PC-3 (cell line): ENCODE data around the gene PPP2R3B. TPM values are rescaled to one million over a fixed set of nuclear protein-coding genes. Genes with fewer than 3 reads are reported as not detected.

ENCODE experiments used
- ATAC-seq: fragments of 200-7000 bp; cut with Tn5 transposase; 2 replicates; pipeline ENCODE4 v1.9.1; 2020; ENCODE audit warnings: mild to moderate bottlenecking, moderate library complexity
- BruUV-seq: library from RNA; stranded (reverse); fragments of 400-500 nt; replicated peaks from 2 replicates; lab custom pipeline; 2021; lab: Mats Ljungman, UMichigan
- CTCF ChIA-PET: fragments of 300-600 bp; sonication (Branson Sonifier 250); formaldehyde crosslinking; loops from one replicate; lab custom pipeline; 2022; ENCODE audit warnings: antibody characterized with exemption; lab: Charles Lee
- POLR2A ChIA-PET: fragments of 300-600 bp; sonication (Branson Sonifier 250); formaldehyde crosslinking; loops from one replicate; lab custom pipeline; 2022; ENCODE audit warnings: antibody characterized with exemption; ENCODE audit not compliant: unreplicated experiment; lab: Charles Lee
- DNase-seq: peaks from one replicate; pipeline ENCODE4 v3.0.0-alpha.2; 2015
- H2AFZ ChIP-seq: fragments of 300-600 bp; sonication (generic); 2 replicates; pipeline ENCODE4 v1.6.0; 2016; ENCODE audit warnings: antibody characterized with exemption, low read length
- H3F3A ChIP-seq: fragments of 300-600 bp; sonication (generic); one replicate; pipeline ENCODE4 v1.6.0; 2017; ENCODE audit warnings: antibody characterized with exemption, low read length, control low read depth, mild to moderate bottlenecking; ENCODE audit not compliant: unreplicated experiment
- H3K27ac ChIP-seq: fragments of 300-600 bp; sonication (generic); 2 replicates; pipeline ENCODE4 v1.5.1; 2016; ENCODE audit warnings: mild to moderate bottlenecking, low read length
- H3K27me3 ChIP-seq: fragments of 300-600 bp; sonication (generic); 2 replicates; pipeline ENCODE4 v1.6.1; 2016; ENCODE audit warnings: low read length, mixed read lengths
- H3K36me3 ChIP-seq: fragments of 300-600 bp; sonication (generic); 2 replicates; pipeline ENCODE4 v1.6.1; 2016; ENCODE audit warnings: low read depth, mixed run types, low read length, mixed read lengths
- H3K4me1 ChIP-seq: fragments of 300-600 bp; sonication (generic); 2 replicates; pipeline ENCODE4 v1.5.1; 2016; ENCODE audit warnings: low read length; ENCODE audit not compliant: insufficient read depth
- H3K4me2 ChIP-seq: fragments of 300-600 bp; sonication (generic); 2 replicates; pipeline ENCODE4 v1.6.0; 2016; ENCODE audit warnings: low read length
- H3K4me3 ChIP-seq: fragments of 300-600 bp; sonication (generic); 2 replicates; pipeline ENCODE4 v1.5.1; 2016; ENCODE audit warnings: mild to moderate bottlenecking, low read length, mixed read lengths
- H3K79me2 ChIP-seq: fragments of 300-600 bp; sonication (generic); 2 replicates; pipeline ENCODE4 v1.6.1; 2017; ENCODE audit warnings: low read length, mixed read lengths
- H3K9ac ChIP-seq: fragments of 300-600 bp; sonication (generic); 2 replicates; pipeline ENCODE4 v1.6.0; 2016; ENCODE audit warnings: mild to moderate bottlenecking, low read length
- H3K9me2 ChIP-seq: fragments of 300-600 bp; sonication (generic); replicated peaks from 2 replicates; pipeline ENCODE4 v1.6.1; 2016; ENCODE audit warnings: mixed run types, low read length, mixed read lengths
- H3K9me3 ChIP-seq: fragments of 300-600 bp; sonication (generic); 2 replicates; pipeline ENCODE4 v1.6.1; 2016; ENCODE audit warnings: low read length, mixed read lengths
- H4K20me1 ChIP-seq: fragments of 300-600 bp; sonication (generic); 2 replicates; pipeline ENCODE4 v1.6.1; 2016; ENCODE audit warnings: low read length, mixed read lengths
- EZH2 ChIP-seq: fragments of 300-600 bp; sonication (generic); IDR thresholded peaks from one replicate; pipeline ENCODE4 v1.6.1; 2017; ENCODE audit warnings: antibody characterized with exemption, mild to moderate bottlenecking, low read length; ENCODE audit not compliant: unreplicated experiment
- EZH2phosphoT487 ChIP-seq: fragments of 300-600 bp; sonication (generic); IDR thresholded peaks from 2 replicates; pipeline ENCODE4 v1.6.1; 2018; ENCODE audit warnings: mild to moderate bottlenecking, antibody characterized with exemption, low read length, borderline replicate concordance
- intact Hi-C: fragments of 100-400 bp; cut with micrococcal nuclease; formaldehyde crosslinking; loops from 2 replicates; pipeline ENCODE4 v1.9.0; 2023
- total RNA-seq: library from RNA; depleted of rRNA; stranded (reverse); fragments of >200 nt; gene quantifications from 2 replicates; pipeline ENCODE4 v1.2.3, GENCODE V29; 2014
- TF ChIP-seq, protein P1 (sequence below): fragments of 300-600 bp; sonication (generic); conservative IDR thresholded peaks from 2 replicates; pipeline ENCODE4 v1.5.1; 2017; ENCODE audit warnings: antibody characterized with exemption, low read depth, mild to moderate bottlenecking, low read length

PPP2R3B gene
- total RNA-seq, 1 experiment from 2014 or later = 35.4 TPM

DNA sequence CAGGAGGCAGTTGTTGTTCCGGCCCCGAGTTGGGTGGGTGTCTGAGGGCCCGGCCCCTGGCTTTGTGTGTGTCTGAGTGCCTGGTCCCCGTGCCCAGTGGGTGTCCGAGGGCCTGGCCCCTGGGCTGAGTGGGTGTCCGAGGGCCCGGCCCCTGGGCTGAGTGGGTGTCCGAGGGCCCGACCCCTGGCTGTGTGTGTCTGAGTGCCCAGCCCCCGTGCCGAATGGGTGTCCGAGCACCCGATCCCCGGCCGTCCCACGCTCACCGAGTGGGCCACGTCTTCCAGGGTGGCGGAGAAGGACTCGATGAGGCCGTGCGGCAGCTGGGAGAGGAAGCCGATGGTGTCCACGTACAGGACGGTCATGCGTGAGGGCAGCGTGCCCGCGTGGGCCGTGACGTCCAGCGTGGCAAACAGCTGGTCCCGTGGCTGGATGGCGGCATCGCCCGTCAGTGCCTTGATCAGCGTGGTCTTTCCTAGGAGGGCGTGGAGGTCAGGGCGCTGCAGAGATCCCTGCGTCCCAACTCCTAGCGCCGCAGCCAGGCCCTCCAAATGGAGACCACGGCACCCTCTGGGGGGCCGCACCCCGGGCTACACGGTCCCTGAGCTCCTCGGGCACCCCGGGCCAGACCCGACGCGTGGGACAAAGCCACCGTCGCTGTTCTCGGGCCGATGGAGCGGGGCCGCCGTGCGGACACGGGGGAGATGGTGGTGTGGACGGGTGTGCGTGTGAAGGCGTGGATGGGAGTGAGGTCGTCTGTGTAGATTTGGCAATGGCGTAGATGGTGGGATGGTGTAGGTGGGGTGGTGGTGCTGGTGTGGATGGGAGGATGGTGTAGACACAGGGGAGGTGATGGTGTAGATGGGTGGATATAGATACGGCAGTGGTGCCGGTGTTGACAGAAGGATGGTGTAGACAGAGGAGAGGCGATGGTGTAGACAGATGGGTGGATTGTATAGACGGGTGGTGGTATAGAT, 75.3 kb downstream of the PPP2R3B start:
- intact Hi-C loops = no loop called here
- Histone ChIP-seq H3K4me3 (no peak overlapping the region), H3K27ac (no peak overlapping the region), H2AFZ (no peak overlapping the region), H3K79me2 (no peaks in the 10 kb centered on the region), H4K20me1 (no peaks in the 10 kb centered on the region), H3K9me2 (no peaks in the 10 kb centered on the region), H3K4me1 (no peaks in the 10 kb centered on the region), H3K9me3 (no peaks in the 10 kb centered on the region), H3F3A (no peaks in the 10 kb centered on the region), H3K4me2 (no peak overlapping the region), H3K9ac (no peak overlapping the region), H3K27me3 (no peaks in the 10 kb centered on the region), H3K36me3 (peaks cover 10% of the 10 kb centered on the region; the same call in 1 of the 2 replicates)
- DNase-seq = no peak
- TF ChIP-seq, protein P1, sequence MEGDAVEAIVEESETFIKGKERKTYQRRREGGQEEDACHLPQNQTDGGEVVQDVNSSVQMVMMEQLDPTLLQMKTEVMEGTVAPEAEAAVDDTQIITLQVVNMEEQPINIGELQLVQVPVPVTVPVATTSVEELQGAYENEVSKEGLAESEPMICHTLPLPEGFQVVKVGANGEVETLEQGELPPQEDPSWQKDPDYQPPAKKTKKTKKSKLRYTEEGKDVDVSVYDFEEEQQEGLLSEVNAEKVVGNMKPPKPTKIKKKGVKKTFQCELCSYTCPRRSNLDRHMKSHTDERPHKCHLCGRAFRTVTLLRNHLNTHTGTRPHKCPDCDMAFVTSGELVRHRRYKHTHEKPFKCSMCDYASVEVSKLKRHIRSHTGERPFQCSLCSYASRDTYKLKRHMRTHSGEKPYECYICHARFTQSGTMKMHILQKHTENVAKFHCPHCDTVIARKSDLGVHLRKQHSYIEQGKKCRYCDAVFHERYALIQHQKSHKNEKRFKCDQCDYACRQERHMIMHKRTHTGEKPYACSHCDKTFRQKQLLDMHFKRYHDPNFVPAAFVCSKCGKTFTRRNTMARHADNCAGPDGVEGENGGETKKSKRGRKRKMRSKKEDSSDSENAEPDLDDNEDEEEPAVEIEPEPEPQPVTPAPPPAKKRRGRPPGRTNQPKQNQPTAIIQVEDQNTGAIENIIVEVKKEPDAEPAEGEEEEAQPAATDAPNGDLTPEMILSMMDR = no peak
- TF ChIP-seq EZH2 (no peak), EZH2phosphoT487 (no peak)
- CTCF ChIA-PET = no interaction called here
- POLR2A ChIA-PET = no interaction called here
- ATAC-seq = no peak
- no TSS peak for BruUV-seq

DNA sequence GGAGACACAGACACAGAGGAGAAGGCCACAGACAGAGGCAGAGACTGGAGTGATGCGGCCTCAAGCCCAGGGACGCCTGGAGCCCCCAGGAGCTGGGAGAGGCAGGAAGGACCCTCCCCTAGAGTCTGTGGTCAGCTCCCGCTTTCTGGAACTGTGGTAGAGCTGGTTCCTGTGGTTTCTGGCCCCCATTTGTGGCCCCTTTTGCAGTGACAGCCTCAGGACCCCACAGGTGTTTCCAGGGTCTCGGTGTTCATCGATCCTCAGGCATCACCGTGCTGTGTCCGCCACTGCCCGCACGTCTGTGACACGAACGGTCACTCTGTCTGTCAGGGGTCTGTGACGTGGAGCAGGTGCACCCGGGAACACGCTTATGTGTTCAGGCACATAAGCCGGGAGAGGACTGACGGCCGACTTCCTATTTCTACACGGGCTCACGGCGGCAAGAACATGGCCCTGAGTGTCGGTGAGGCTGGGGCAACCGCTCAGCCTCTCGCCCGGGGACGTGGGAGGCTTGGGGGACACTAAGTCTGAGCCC, 76.0 kb downstream of the PPP2R3B start:
- H3K27me3 ChIP-seq = no peaks in the 10 kb centered on the region
- no peak overlapping the region for H3K4me2 ChIP-seq
- no peaks in the 10 kb centered on the region for H3K79me2 ChIP-seq
- no peak overlapping the region for H3K27ac ChIP-seq
- intact Hi-C loops = no loop called here
- no peak overlapping the region for H2AFZ ChIP-seq
- CTCF ChIA-PET = no interaction called here
- no peak for DNase-seq
- H3K9ac ChIP-seq = no peak overlapping the region
- no peak for ATAC-seq
- peaks cover 10% of the 10 kb centered on the region; the same call in 1 of the 2 replicates for H3K36me3 ChIP-seq
- no peak overlapping the region for H3K4me3 ChIP-seq
- TF ChIP-seq EZH2phosphoT487 (no peak), EZH2 (no peak)
- TF ChIP-seq, protein P1 = no peak
- BruUV-seq = no TSS peak
- no peaks in the 10 kb centered on the region for H3K9me2 ChIP-seq
- no peaks in the 10 kb centered on the region for H3K4me1 ChIP-seq
- no peaks in the 10 kb centered on the region for H4K20me1 ChIP-seq
- POLR2A ChIA-PET = no interaction called here
- H3K9me3 ChIP-seq = no peaks in the 10 kb centered on the region
- no peaks in the 10 kb centered on the region for H3F3A ChIP-seq
